Measurements from ENCODE around the gene PPP2R2B. TPM values are rescaled to one million over a fixed set of nuclear protein-coding genes. Genes with fewer than 3 reads are reported as not detected.

The PPP2R2B gene
- total RNA-seq, 1 experiment from 2014 or later: not detected

- H3K9me2 ChIP-seq (ENCODE audit: insufficient read depth): no peaks in the 10 kb centered on the region
- H3K4me2 ChIP-seq (ENCODE audit: low read length): no peak overlapping the region
- H3K27me3 ChIP-seq (ENCODE audit: insufficient read depth, low read length): no peaks in the 10 kb centered on the region
- TF ChIP-seq CBX3 (IDR thresholded peaks at IDR 0.05; ENCODE audit: low read depth): no peak
- TF ChIP-seq CTCF (IDR thresholded peaks at IDR 0.05 in 2 of 3, conservative IDR thresholded peaks at IDR 0.05 in 1 of 3; ENCODE audit: borderline replicate concordance in 1 of 3, insufficient read depth in 1 of 3, low read depth in 2 of 3, low read length in 2 of 3): no peak
- TF ChIP-seq SRF (IDR thresholded peaks at IDR 0.05; ENCODE audit: low read depth): no peak
- TF ChIP-seq RAD21 (IDR thresholded peaks at IDR 0.05; ENCODE audit: low read depth): no peak
- TF ChIP-seq MAX (IDR thresholded peaks at IDR 0.05): no peak
- TF ChIP-seq SIN3A (IDR thresholded peaks at IDR 0.05; ENCODE audit: low read depth): no peak
- no peak for TF ChIP-seq POLR2A (IDR thresholded peaks at IDR 0.05; ENCODE audit: borderline replicate concordance, extremely low read depth, insufficient read depth, insufficient read length)
- no peak for TF ChIP-seq POLR2AphosphoS5 (IDR thresholded peaks at IDR 0.05; ENCODE audit: low read depth, low read length)
- no peak for TF ChIP-seq ELF1 (IDR thresholded peaks at IDR 0.05; ENCODE audit: borderline replicate concordance, low read depth)
- TF ChIP-seq ZBTB33 (IDR thresholded peaks at IDR 0.05; ENCODE audit: extremely low read depth, insufficient replicate concordance, low read length): no peak
- no peak for TF ChIP-seq FOSL1 (IDR thresholded peaks at IDR 0.05; ENCODE audit: low read depth)
- DNase-seq (ENCODE audit: low read depth, low spot score) (no peak), ATAC-seq (no peak)
- no peak overlapping the region for H3K9ac ChIP-seq (ENCODE audit: low read length)
- intact Hi-C loops (cut with micrococcal nuclease): no loop called here
- no peaks in the 10 kb centered on the region for H4K20me1 ChIP-seq (ENCODE audit: insufficient read depth)
- BruUV-seq (replicated peaks): no TSS peak
- ChIA-PET CTCF (no interaction called here), RAD21 (ENCODE audit: low non-redundant PET in 1 of 2, low total read pairs in 2 of 2, uncharacterized antibody in 2 of 2, unreplicated experiment in 2 of 2) (no interaction called here), POLR2A (no interaction called here)
- no peak overlapping the region for H3K27ac ChIP-seq (ENCODE audit: low read depth, low read length)
- no peaks in the 10 kb centered on the region; a peak in 1 of 4 replicates for H3K9me3 ChIP-seq (ENCODE audit: control insufficient read depth in 1 of 2, insufficient read depth in 1 of 2, low read depth in 1 of 2, low read length in 2 of 2)
- no peaks in the 10 kb centered on the region for H3K4me1 ChIP-seq (ENCODE audit: control insufficient read depth in 1 of 2, insufficient read depth in 2 of 2, low read length in 2 of 2)
- no peak overlapping the region for H3K4me3 ChIP-seq (replicated peaks in 1 of 2; ENCODE audit: low read depth in 1 of 2, low read length in 2 of 2)
- no peak overlapping the region for H2AFZ ChIP-seq (ENCODE audit: low read depth, low read length, poor library complexity, severe bottlenecking)
- no peaks in the 10 kb centered on the region for H3K79me2 ChIP-seq (ENCODE audit: insufficient read depth, low read length)
- no peaks in the 10 kb centered on the region for H3K36me3 ChIP-seq (ENCODE audit: control insufficient read depth in 1 of 2, insufficient read depth in 2 of 2, low read length in 2 of 2)
Observed at GRCh38 chr5:146660376-146660960, 218.1 kb downstream of the PPP2R2B start.
